ENCODE results near the gene BATF3.
"Not testable (repeated sequence)": the region's sequence is repeated elsewhere in the genome, so short reads cannot be mapped to it uniquely, and the experiment has no call there.

DNA sequence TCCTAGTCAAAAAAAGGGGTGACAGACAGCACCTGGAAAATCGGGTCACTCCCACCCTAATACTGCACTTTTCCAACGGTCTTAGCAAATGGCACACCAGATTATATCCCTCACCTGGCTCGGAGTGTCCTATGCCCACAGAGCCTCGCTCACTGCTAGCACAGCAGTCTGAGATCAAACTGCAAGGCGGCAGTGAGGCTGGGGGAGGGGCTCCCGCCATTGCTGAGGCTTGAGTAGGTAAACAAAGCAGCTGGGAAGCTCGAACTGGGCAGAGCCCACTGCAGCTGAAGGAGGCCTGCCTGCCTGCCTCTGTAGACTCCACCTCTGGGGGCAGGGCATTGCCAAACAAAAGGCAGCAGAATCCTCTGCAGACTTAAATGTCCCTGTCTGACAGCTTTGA, 41.4 kb downstream of the BATF3 start:
- TF ChIP-seq, protein P1, sequence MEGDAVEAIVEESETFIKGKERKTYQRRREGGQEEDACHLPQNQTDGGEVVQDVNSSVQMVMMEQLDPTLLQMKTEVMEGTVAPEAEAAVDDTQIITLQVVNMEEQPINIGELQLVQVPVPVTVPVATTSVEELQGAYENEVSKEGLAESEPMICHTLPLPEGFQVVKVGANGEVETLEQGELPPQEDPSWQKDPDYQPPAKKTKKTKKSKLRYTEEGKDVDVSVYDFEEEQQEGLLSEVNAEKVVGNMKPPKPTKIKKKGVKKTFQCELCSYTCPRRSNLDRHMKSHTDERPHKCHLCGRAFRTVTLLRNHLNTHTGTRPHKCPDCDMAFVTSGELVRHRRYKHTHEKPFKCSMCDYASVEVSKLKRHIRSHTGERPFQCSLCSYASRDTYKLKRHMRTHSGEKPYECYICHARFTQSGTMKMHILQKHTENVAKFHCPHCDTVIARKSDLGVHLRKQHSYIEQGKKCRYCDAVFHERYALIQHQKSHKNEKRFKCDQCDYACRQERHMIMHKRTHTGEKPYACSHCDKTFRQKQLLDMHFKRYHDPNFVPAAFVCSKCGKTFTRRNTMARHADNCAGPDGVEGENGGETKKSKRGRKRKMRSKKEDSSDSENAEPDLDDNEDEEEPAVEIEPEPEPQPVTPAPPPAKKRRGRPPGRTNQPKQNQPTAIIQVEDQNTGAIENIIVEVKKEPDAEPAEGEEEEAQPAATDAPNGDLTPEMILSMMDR (IDR thresholded peaks at IDR 0.05), result not testable (repeated sequence)
- TF ChIP-seq POLR2A (IDR thresholded peaks at IDR 0.05), result not testable (repeated sequence)

All from thyroid gland (tissue), 4 donors.